ENCODE results near the gene ACOXL. TPM values are rescaled to one million over a fixed set of nuclear protein-coding genes. Genes with fewer than 3 reads are reported as not detected.

The ACOXL gene
- total RNA-seq, 1 donor: under 0.01 TPM

DNA sequence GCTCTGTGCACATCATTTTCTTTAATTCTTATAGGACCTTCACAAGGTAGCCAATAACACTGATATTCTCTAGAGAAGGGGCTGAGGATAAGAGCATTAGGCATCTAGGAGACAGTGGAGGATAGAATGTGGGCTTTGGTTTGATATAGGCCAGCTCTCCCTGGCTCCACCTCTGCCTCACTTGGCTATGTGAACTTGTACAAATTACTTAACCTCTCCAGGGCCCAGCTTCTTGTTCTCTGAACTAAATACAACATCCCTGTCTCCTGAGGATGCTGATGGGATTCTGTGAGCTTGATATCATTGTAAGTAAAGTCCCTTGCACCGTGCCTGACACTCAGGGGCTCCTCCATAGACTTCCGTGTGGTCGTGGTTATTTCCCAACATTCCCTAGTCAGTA, 87.3 kb downstream of the ACOXL start:
- DNase-seq (ENCODE audit: low read depth in 2 of 3, low spot score in 2 of 3): no peak

DNA sequence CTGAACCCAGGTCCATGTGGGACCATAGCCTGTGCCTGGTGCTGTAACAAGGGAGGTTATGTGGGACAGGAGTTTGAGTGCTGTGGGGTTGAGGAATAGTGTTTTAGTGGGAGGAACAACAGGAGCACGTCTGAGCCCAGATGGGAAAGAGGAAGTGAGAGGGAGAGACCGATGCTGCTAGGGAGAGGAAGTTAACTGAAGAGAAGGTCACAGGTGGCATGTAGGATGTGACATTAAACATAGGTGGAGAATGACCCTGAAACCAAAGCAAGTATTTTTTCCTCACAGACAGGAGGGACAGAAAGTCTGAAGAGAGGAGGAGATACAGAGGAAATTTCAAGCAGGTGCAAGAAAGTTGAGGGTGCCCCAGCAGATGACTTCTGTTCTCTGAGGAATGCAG, 87.8 kb downstream of the ACOXL start:
- no peak for DNase-seq (ENCODE audit: low read depth in 2 of 3, low spot score in 2 of 3)

DNA sequence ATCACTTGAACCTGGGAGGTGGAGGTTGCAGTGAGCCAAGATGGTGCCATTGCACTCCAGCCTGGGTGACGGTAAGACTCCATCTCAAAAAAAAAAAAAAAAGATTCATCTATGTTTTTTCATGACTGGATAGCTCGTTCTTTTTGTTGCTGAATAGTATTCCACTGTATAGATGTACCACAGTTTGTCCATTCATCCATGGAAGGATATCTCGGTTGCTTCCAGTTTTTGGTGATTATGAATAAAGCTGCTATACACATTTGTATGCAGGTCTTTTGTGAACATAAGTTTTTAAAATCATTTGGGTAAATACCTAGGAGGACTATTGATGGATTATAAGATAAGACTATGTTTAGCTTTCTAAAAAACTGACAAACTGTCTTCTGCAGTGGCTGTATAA, 90.8 kb downstream of the ACOXL start:
- no peak for DNase-seq (ENCODE audit: low read depth in 2 of 3, low spot score in 2 of 3)

DNA sequence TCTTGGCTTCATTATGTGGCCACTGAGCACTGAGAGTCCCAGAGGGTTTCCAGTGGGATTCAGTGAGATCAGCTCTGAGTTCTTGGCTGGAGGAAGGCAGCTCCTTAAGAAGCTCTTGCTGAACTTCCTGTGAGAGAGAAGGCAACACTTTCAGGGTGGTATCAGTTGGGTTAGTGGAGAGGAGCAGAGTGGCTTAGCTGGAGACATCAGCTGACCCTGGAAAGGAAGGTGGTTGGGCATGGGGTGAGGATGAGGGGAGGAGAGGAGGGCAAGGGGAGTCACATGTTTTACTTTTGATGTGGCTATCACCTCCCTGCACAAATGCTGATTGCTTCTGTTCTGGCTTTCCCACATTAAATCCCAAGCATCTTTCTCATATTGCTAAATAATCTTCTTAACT, 95.1 kb downstream of the ACOXL start:
- no peak for DNase-seq (ENCODE audit: low read depth in 2 of 3, low spot score in 2 of 3)

DNA sequence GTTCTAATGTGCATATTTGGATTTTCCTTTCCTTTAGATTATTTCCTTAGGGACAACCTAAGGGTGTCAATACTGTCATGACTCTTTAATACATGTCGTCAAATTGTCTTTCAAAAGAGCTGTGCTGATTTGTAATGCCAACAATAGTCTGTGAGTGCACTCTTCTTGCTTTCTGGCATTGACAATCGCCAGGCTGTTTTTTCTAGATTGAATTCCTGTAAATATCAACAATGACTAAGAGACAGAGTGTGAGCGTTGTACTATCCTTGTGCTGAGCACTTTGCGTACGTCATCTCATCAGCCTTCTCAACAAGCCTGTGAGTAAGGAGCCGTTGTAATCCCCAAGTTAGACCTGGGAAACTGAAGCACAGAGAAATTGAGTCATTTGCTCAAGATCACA, 96.0 kb downstream of the ACOXL start:
- DNase-seq (ENCODE audit: low read depth in 2 of 3, low spot score in 2 of 3): no peak

DNA sequence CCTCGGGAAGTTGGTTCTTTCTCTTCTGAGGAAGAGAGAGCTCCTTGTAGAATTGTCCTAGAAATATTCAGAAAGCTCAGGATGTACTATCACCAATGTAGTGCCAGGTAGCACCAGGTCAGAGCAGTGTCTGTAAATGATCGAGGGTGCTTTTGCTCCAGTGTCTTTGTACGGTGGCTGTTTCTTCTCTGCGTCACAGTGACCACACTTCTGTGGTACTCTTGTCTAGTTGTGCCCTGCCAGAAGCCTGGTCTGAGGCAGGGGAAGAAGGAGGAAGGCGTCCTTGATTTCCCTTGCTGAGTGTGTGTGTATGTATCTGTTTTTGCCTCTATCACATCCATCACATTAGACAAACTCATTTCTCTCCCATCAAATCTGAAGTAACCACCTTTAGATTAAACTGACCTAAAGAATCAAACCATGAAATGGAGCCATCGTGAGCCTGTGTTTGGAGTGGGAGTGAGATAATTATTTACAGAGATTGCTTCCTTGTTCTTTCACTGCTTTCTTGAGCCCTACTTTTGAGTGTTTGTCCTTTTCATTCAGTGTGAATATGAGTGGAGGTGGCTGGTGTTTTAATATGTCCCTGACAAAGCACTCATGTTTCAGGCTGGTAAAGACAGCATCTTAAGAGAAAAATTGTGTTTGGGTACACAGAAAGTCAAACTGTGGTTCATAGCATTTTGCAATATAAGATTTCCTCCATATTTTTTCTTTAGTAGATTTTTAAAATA, 97.2 kb downstream of the ACOXL start:
- DNase-seq (ENCODE audit: low read depth in 2 of 3, low spot score in 2 of 3): no peak

DNA sequence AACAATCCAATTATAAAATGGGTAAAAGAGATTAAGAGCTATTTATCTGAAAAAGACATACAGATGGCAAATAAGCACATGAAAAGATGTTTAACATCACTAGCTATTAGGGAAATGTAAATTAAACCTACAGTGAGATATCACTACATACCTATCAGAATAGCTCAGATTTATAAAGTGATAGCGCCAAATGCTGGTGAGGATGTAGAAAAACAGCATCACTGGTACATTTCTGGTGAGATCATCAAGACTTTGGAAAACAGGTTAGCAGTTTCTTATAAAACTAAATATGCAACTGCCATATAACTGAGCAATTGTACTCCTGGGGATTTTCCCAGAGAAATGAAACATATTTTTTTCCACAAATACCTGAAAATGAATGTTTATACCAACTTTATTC, 100.4 kb downstream of the ACOXL start:
- no peak for DNase-seq (ENCODE audit: low read depth in 2 of 3, low spot score in 2 of 3)

DNA sequence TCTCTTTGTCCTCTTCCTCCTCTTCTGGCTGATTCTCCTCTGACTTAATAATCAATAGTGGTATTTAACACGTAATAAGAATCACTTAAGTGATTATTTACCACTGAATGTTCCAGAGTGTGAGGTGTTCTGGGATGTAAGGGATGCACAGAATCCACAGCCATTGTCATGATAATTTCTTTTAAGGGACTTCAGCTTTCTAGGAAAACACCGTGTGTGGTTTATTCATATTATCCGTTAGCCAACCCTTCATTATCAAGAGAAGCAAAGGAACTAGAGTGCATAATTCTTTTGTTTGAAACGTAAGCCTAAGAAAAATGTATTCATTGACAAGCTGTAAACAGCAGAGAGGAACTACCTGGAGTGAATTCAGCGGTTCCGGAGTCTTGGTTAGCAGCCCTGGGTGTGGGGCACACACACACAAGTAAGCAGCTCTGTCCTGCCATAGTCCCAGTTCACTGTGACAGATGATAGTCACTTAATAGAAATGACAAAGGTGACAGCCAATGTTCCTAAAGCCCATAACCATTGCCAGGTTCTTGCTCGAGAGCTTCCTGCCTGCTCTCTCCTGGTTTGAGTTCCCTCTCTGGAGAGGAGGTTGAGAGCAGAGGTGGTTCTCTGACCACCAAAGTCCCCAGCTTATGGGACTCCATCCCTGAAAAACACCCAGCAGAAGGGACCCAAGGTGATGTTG, 101.9 kb downstream of the ACOXL start:
- peak in 1 of 3 donors; percentile 29 for DNase-seq (ENCODE audit: low read depth in 2 of 3, low spot score in 2 of 3)

DNA sequence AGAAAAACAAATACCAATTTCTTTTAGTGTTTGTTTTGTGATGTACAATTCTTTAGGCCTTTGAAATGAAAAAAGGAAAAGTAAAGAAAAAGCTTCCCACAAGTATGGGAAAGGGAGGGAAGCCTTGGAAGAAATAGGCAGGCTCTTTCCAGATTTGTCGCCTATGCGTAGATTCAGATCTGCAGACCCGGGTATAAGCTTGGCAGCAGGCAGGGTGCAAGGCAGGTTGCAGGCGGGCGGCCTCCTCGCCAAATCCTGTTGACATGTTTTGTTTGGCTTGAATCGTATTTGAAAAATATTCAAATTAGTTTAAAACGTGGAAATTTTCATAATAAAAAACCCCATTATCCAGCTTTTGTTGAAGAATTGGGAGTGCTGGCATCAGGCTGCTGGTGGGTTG, 104.3 kb downstream of the ACOXL start:
- DNase-seq (ENCODE audit: low read depth in 2 of 3, low spot score in 2 of 3): no peak

DNA sequence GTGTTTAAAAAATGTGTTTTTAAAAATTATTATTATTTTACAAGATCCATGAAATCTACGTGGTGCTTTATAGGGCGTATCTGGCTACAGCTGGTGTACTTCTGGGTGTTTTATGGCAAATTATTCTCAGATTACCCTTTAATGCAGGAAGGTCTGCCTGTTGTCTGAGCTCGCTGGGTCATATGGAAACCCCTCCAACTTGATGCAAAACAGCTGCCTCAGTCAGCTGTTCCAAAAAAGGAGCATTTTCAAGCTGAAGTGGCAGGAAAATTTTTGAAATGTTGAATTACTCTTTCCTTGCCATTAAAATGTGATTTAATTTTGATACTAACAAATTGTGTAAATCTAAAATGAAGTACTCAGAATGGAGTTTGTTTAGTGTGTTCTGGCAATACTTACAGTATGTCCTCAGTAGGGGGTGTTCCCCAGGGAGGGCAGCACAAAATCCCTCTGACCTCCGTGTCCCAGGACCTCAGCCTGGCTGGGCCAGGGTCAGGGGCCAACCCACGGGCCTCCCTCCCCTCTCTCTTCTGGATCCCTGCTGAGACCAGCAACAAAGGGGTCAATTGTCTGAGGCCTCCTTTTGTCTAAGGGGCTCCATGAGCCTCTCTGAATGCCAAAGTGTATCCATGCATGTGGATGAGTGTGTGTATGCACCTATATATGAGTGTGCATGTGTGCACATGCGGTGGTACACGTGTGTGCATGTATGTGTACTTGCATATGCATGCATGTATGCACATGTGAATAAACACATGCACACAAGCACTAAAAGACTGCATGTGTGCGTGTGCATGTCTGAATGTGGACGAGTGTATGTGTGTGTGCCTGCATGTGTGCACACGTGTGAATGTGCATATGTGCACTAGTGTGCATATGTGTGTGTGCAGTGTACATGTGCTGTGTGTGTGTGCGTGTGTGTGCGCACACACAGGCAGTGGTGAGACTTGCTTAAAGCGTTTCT, 105.4 kb downstream of the ACOXL start:
- DNase-seq (ENCODE audit: low read depth in 2 of 3, low spot score in 2 of 3): no peak

DNA sequence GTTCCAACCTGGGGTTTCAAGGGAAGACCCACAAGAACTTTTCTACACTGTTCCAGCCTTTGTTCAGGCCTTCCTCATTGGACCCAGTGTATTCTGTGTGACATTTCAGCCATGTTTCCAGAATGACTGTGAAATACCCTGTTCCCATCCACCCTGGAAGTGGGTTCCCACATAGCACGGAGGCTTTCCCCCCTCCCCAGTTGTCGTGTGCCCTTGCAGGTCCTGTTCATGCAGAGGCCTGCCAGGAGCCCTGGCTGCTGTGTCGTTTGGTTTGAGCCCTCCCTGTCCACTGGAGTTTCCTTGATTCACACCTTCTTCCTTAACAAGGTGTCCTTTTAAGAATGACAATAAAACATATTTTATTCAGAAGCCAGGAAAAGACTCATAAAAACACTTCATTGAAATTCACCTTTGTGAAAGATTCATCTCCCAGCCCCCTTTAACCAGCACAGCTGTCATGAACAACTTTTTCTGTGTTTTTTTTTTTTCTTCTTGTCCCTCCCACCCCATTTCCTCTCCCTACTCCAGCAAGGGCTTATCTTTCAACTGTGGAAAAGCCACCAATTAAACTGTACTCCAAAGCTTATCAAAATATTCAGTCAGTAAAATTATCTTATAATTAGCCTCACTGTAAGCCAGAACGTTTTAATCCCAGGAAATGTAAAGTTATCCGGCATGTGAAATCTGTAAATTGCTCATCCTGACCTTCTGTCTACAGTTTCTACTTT, 106.4 kb downstream of the ACOXL start:
- DNase-seq (ENCODE audit: low read depth in 2 of 3, low spot score in 2 of 3): no peak

DNA sequence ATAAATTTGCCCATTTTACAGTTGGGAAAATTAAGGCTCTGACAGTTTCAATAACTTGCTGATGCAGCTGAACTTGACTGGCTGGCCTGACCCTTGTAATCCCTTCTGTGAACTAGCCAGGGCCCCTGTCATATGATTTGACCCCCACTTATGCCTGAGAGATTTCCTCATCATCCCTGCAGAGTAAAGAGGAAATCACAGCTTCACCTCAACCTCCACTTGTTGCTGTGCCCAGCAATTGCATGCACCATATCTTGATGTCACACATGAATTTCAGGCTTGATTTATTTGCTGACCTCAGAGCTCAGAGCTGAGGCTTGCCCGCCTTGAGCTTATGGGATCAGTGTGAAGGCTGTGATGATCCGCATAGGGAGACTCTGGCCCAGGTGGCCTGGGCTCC, 108.1 kb downstream of the ACOXL start:
- DNase-seq (ENCODE audit: low read depth in 2 of 3, low spot score in 2 of 3): no peak

DNA sequence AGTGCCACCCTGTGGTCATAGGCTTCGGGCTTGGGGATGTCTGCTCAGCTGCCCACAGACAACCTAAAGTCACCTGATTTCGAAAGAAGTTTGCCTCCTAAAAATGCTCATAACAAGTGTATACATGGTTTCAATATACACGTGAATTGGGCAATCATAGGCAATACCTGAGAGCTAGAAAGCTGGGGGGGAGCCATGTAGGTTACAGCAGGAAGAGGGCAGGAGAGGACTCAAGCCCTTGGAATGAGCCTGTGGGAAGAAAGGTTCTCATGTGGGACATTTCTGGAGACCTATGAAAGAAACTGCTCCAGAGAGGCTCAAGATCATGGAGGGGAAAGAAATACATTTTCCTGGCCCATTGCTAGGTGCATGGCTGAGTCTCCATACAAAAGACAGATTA, 109.7 kb downstream of the ACOXL start:
- DNase-seq (ENCODE audit: low read depth in 2 of 3, low spot score in 2 of 3): no peak

DNA sequence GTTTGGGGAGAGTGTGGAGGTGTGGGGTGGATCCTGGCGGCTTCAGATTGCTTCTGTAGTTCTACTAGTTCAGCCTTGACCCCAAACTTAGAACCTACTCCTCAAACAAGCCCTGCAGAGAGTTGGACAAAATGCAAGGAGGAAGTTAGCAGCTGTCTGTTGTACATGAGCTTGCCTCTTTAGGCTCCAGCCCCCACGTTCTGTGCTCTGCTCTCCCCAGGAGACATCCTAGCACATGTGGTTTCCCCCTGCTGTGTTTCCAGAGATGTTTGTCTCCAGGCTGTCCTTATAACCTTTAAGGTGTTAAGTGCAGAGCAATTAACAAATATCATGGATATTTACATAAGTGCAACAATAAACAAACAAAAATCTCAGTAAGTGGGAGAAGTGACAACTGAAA, 111.1 kb downstream of the ACOXL start:
- no peak for DNase-seq (ENCODE audit: low read depth in 2 of 3, low spot score in 2 of 3)

DNA sequence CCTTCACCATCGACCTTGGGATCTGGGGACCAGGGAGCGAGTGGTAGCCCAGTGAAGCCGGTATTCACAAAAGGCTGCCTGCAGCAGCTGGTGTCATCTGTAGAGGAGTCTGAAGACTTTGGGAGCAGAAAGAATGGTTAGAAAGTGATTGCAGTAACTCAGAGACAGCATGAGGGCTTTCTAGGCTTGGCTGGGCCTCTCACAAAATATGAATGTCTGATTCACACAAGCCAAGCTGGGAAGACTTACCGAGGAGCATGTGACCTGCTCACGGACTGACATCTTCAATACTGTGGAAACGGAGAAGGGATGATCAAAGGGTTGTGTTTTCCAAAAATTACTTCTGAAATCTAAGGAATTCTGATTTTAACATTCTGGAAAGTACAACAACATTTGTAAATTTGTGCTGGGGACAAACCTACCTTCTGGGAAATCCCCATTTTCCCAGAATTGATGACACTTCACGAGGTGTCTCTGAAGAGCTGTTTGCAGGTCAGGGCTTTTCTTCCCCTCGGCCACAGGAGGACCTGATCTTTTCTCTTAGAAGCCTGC, 111.7 kb downstream of the ACOXL start:
- no peak for DNase-seq (ENCODE audit: low read depth in 2 of 3, low spot score in 2 of 3)

DNA sequence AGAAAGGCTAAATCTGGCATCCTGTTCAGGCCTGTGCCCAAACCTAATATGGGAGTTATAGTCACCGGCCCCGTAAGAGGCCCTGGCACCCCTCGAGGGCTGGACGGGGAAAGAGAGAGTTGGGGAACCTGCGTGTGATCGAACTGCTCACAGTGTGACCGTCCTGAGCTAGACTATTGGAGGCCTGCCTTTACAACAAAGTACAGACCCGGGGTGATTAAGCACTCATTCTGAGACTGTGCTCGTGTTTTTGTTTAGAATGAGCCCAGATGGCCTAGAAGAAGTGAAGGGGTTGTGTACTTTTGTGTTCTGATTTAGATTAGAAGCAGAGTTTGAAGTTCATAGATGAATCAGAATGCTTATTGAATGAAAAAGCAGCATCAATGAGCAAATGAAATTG, 115.3 kb downstream of the ACOXL start:
- no peak for DNase-seq (ENCODE audit: low read depth in 2 of 3, low spot score in 2 of 3)

DNA sequence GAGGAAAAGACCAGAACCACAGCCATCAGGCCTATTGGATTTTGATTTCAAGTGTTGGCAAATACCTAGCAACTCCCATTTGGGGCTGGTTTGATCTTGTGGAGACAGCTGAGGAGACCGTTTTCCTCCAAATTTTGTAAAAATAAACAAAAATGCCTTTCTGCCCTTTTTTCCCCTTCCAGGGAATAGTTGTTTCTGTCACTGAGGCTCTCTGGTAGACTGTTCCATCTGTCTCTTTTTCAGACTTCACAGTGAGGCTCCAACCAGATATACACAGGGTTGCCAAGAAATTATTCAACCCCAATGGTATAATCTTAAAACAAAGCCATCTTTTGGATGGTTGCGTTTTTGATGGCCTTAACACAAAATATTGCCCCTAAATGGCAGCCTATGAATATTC, 115.7 kb downstream of the ACOXL start:
- no peak for DNase-seq (ENCODE audit: low read depth in 2 of 3, low spot score in 2 of 3)

DNA sequence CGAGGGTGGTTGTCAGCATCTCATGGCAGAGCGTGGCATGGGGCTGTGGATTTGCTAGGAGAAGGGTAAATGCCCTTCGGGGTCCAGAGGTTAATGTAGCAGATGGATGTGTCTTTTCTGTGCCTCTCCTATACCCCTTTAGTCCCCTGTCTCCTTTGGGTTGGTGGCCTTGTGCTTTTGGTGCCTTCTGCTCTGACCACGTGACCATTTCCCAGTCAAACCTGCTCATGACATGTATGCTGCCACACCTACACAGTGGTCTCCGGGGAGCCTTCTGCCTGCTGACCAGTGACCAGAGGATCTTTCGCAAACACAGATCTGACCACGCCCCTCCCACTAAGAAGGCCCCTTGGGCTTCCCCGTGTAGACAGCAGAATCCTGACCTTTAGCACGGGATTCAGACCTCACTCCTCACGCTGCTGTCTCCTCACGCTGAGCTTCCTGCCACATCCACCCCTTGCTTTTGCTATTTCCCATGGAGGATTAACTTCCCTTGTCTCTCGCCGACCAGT, 116.2 kb downstream of the ACOXL start:
- DNase-seq (ENCODE audit: low read depth in 2 of 3, low spot score in 2 of 3): no peak

DNA sequence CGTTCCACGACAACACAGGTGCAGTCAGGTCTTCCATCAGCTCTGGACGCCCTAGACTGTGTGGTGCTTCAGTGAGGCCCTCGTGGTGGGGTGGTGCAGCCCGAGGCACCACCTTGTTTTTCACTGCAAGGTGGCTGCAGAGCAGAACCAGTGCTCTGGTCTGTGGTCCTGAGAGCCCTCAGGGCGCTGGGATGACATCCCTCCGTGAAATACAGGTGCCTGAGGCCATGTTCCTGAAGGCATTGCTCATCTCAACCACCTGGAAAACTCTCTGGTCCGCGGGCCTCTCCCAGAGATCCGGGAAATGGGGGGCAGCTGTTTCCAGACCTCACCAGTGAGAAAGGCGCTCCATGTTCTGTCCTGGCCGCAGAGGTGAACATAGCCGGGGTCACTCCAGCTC, 119.2 kb downstream of the ACOXL start:
- DNase-seq (ENCODE audit: low read depth in 2 of 3, low spot score in 2 of 3): no peak

DNA sequence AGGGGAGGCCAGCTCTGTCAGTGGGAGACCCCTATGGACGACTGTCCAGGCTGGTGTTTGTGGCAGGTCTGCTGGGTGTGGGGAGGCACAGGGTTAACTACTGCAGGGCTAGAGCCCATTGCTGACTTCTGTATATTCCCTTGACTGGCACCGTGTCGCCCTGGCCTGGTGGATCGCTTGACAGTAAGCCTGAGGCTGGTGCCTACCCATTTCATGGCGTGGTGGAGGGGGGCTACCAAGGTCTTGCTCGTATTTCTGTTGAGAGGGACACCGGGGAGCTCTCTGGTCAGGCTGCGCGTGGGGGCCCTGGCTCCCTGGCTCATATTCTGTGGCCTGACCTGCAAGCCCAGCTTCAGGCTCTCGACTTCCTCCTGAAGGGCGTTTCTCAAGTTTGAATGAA, 119.7 kb downstream of the ACOXL start:
- DNase-seq (ENCODE audit: low read depth in 2 of 3, low spot score in 2 of 3): no peak
